Naive thymus-derived CD8-positive, alpha-beta T cell (primary cell): ENCODE data around the gene ELAC1. TPM values are rescaled to one million over a fixed set of nuclear protein-coding genes. Genes with fewer than 3 reads are reported as not detected.
A peak's percentile ranks its signal among the peaks of the same experiment; 100 is the strongest.

Experiments used
- ATAC-seq, 2 donors: fragments of 150-1000 bp; cut with Tn5 transposase in 1 of 2; sonication (Bioruptor Pico), chemical (Tn5 transposase) in 1 of 2; 1 replicate in 1 of 2; 2 replicates in 1 of 2; pipeline ENCODE4 v1.10.0; 2021; ENCODE audit warnings: mild to moderate bottlenecking in 2 of 2, moderate library complexity in 2 of 2
- POLR2A ChIA-PET: fragments of 350-600 bp; sonication (Branson Sonifier 250); formaldehyde crosslinking; loops from one replicate; lab custom pipeline; 2021; ENCODE audit warnings: antibody characterized with exemption; lab: Charles Lee
- DNase-seq, 10 donors: peaks; one replicate each; pipeline versions ENCODE4 v3.0.0 to v3.0.0-alpha.2; 2020 to 2022
- H3K27ac Mint-ChIP-seq, 10 donors: one replicate each; pipeline ENCODE4 v1.8.0; 2020 to 2022; ENCODE audit warnings: mild to moderate bottlenecking in 10 of 10, mixed read lengths in 10 of 10, moderate library complexity in 4 of 10, inconsistent platforms in 1 of 10
- H3K27me3 Mint-ChIP-seq, 5 donors: one replicate each; pipeline ENCODE4 v1.8.0; 2021 to 2022; ENCODE audit warnings: mixed read lengths in 5 of 5
- H3K36me3 Mint-ChIP-seq, 3 donors: one replicate each; pipeline ENCODE4 v1.8.0; 2020 to 2022; ENCODE audit warnings: mixed read lengths in 3 of 3, mild to moderate bottlenecking in 2 of 3, inconsistent platforms in 1 of 3
- H3K4me1 Mint-ChIP-seq, 4 donors: one replicate each; pipeline ENCODE4 v1.8.0; 2021 to 2022; ENCODE audit warnings: mixed read lengths in 4 of 4
- H3K4me3 Mint-ChIP-seq, 10 donors: one replicate each; pipeline ENCODE4 v1.8.0; 2020 to 2022; ENCODE audit warnings: mild to moderate bottlenecking in 10 of 10, mixed read lengths in 10 of 10, moderate library complexity in 6 of 10, inconsistent platforms in 1 of 10
- H3K9me3 Mint-ChIP-seq, 9 donors: one replicate each; pipeline ENCODE4 v1.8.0; 2020 to 2022; ENCODE audit warnings: mixed read lengths in 9 of 9, mild to moderate bottlenecking in 3 of 9, inconsistent platforms in 1 of 9, moderate library complexity in 1 of 9
- polyA plus RNA-seq, 3 donors: library from polyadenylated mRNA; unstranded; fragments of 300-500 nt; fragmentation: Illumina TruSeq; gene quantifications; one replicate each; pipeline ENCODE4 v1.2.3, GENCODE V29; 2021
- total RNA-seq, 8 experiments: library from RNA in 2 of 8; stranded (reverse) in 2 of 8; gene quantifications; one replicate each; pipeline ENCODE4 v1.2.3 and lab custom pipeline; 2021 to 2026

The ELAC1 gene, protein sequence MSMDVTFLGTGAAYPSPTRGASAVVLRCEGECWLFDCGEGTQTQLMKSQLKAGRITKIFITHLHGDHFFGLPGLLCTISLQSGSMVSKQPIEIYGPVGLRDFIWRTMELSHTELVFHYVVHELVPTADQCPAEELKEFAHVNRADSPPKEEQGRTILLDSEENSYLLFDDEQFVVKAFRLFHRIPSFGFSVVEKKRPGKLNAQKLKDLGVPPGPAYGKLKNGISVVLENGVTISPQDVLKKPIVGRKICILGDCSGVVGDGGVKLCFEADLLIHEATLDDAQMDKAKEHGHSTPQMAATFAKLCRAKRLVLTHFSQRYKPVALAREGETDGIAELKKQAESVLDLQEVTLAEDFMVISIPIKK
- 10 to 100 TPM; 14.3 to 17.9 TPM for total RNA-seq
- 10 to 100 TPM; 12.6 to 19.9 (median 15.0) TPM for polyA plus RNA-seq
- 4.9 to 9.9 (median 6.9) reads per million in 6 experiments for total RNA-seq (lab: John Stamatoyannopoulos, UW)

DNA sequence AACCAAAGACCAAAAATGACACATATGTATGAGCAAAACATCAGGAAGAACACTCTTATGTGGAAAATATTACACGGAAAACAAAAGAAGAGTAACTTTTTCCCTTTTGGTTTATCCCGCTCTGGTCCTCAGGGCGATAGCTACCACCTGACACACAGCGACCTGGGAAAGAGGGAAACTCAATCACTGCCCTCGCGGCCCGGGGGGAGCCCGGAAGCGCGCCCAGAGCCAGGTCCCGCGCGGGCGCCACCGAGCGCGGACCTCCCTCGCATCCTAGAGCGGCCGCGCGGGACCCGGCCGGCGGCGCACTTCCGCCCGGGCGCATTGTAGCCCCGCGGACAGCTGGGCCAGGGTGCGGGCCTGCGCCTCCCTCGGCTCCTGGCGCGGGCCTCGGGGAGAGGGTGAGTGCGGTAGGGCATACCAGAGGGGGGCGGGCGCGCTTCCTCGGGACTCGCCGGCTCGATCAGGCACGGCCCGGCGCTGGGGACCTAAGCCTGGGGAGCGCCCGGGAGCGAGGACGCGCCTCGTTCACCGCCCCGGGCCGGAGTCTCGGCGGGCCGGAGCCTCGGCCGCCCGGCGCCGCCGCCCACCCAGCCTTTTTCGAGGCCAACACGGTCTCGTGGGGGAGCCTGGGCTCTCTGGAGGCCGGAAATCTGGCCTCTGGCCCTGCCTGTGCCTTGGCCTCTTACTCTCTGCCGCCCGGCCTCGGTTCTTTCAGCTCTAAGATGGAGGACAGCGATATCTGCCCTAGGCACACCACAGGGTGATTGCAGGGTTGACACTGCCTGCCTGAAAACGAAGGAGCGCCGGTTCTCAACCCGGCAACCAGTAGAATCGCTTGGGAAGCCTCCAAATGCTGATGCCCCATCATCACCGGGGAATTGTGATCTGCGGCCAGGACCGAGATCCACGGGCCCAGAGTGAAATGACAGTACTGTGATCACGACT, at the start of gene ELAC1:
Gene ELAC1, plus strand, starts transcription at position 327 of the 948 bp plus-strand sequence. CDS start 6,365 bp downstream, outside the sequence.
- H3K4me3 Mint-ChIP-seq = peak within 1 kb of the TSS; percentile 72 to 97 (median 94)
- peak within 1 kb of the TSS; percentile 61 to 98 (median 96) for H3K27ac Mint-ChIP-seq
- peaks cover 8 to 15% (median 11%) of the 10 kb centered on the region in 9 donors for H3K9me3 Mint-ChIP-seq
- H3K27me3 Mint-ChIP-seq = no peaks in the 10 kb centered on the region
- peaks cover 0 to 11% (median 9%) of the 10 kb centered on the region in 3 donors for H3K36me3 Mint-ChIP-seq
- H3K4me1 Mint-ChIP-seq = peaks cover 16 to 32% (median 25%) of the 10 kb centered on the region in 4 donors
- POLR2A ChIA-PET = interaction anchor here (0.6 to 4.6 kb wide), 17 partner anchors 9 to 686 kb away, joined by 3 to 84 read pairs (median 4); partner anchors contain the start of genes MBD1, ME2, MEX3C and MRO
- ATAC-seq (peak; percentile 87 to 89), DNase-seq (peak; percentile 32 to 75 (median 62))

DNA sequence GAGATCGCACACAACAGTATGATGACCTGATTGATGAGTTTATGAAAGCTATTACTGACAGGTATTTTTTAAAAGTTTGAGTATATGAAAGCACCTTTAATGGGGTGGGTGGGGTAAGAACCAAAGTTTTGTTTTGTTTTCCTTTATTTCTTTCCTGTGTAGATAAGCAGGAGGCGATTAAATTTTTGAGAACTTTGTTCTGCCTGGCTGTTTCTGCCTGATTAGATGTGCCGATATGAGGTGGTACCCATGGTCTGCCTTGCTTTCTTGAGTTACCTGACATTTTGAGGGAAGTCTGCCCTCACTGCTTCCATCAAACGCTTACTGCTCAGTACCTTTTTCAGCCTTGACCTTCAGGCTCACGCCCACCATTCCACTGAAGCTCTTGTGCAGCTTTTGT, 49.7 kb upstream of the ELAC1 start:
- H3K27ac Mint-ChIP-seq = peak overlapping the region in 3 of 10 donors; percentile 4 to 60 (median 17)
- no peaks in the 10 kb centered on the region for H3K27me3 Mint-ChIP-seq
- no peak overlapping the region for H3K4me3 Mint-ChIP-seq
- H3K9me3 Mint-ChIP-seq = no peaks in the 10 kb centered on the region
- POLR2A ChIA-PET = interaction anchor here (0.6 kb wide), 1 partner anchor 43 kb away, joined by 5 read pairs; no protein-coding TSS in a partner anchor
- DNase-seq = no peak
- no peak for ATAC-seq
- peaks cover 2 to 5% (median 4%) of the 10 kb centered on the region in 4 donors for H3K4me1 Mint-ChIP-seq
- peaks cover 14 to 86% (median 35%) of the 10 kb centered on the region in 3 donors for H3K36me3 Mint-ChIP-seq

DNA sequence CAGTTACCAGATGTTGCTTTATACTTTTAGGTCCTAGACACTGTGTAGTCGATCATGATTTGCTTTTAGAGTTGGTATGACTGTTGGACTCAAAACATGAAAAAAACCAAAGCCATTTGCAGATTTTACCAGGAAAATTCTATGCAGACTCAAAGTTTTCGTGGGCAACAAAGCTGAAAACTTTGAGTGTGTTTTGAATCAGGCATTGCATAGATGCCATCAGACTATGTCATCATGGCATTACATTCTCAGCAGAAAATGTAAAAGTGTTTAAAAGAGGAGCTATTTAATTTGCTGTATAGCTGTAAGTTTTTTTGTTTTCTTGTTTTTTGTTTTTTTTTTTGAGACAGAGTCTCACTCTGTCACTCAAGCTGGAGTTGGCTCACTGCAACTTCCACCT, 43.5 kb upstream of the ELAC1 start:
- no peaks in the 10 kb centered on the region for H3K4me1 Mint-ChIP-seq
- no peak overlapping the region for H3K4me3 Mint-ChIP-seq
- H3K36me3 Mint-ChIP-seq = peaks cover 17 to 93% (median 51%) of the 10 kb centered on the region in 3 donors
- H3K9me3 Mint-ChIP-seq = peaks cover 0 to 9% (median 2%) of the 10 kb centered on the region in 9 donors
- DNase-seq (no peak), ATAC-seq (no peak)
- H3K27me3 Mint-ChIP-seq = no peaks in the 10 kb centered on the region
- POLR2A ChIA-PET = no interaction called here
- H3K27ac Mint-ChIP-seq = no peak overlapping the region

DNA sequence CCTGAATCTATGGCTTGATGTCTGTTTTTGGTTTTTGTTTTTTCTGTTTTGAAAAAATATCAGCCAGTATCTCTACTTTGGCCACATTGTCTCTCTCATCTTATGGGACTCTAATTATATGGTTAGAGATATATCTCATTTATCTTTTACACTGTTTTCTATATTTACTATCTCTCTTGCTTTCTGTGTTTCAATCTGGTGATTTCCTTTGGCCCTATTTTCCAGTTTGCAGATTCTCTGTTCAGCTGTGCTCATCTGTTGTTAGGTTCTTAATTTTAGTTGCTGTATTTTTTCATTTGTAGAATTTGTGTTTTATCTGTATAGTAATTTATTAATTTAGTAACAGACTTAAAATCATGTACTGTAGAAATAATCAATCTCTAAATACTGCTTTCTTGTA, 41.3 kb upstream of the ELAC1 start:
- H3K27me3 Mint-ChIP-seq = no peaks in the 10 kb centered on the region
- H3K27ac Mint-ChIP-seq = no peak overlapping the region
- no peak overlapping the region for H3K4me3 Mint-ChIP-seq
- no peaks in the 10 kb centered on the region for H3K4me1 Mint-ChIP-seq
- DNase-seq (no peak), ATAC-seq (no peak)
- POLR2A ChIA-PET = no interaction called here
- peaks cover 0 to 9% (median 2%) of the 10 kb centered on the region in 9 donors for H3K9me3 Mint-ChIP-seq
- peaks cover 15 to 83% (median 48%) of the 10 kb centered on the region in 3 donors for H3K36me3 Mint-ChIP-seq

DNA sequence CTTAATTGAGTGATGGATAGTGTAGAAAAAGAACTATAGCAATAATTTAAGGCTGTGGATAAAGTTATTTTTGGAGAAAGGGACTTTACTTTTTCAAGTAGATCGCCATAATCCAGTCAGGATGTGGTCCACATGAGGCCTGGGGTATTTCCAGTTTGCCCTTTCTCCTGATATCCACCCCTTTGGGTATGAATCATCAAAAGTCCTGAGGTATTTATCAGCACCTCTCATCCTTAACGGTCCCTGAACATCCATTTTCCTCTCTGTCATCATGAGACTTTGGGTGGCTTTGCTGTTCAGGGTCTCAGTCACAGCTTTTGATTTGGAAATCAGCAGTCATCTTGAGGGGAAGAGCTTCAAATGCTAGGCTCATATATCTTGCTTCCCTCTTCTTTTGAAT, 39.3 kb upstream of the ELAC1 start:
- H3K27ac Mint-ChIP-seq = no peak overlapping the region
- POLR2A ChIA-PET = interaction anchor here (0.7 kb wide), 1 partner anchor 41 kb away, joined by 3 read pairs; no protein-coding TSS in a partner anchor
- H3K4me3 Mint-ChIP-seq = no peak overlapping the region
- no peaks in the 10 kb centered on the region for H3K4me1 Mint-ChIP-seq
- H3K9me3 Mint-ChIP-seq = peaks cover 0 to 9% (median 2%) of the 10 kb centered on the region in 9 donors
- DNase-seq (no peak), ATAC-seq (no peak)
- H3K27me3 Mint-ChIP-seq = no peaks in the 10 kb centered on the region
- H3K36me3 Mint-ChIP-seq = peaks cover 14 to 79% (median 38%) of the 10 kb centered on the region in 3 donors

DNA sequence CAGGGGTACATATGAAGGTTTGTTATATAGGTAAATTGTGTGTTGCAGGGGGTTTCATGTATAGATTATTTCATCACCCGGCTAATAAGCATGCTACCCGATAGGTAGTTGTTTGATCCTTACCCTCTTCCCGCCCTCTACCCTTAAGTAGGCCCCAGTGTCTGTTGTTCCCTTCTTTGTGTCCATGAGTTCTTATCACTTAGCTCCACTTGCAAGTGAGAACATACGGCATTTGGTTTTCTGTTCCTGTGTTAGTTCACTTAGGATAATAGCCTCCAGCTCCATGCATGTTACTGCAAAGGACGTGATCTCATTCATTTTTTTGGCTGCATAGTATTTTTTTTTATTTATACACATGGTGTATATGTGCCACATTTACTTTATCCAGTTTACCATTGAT, 34.2 kb upstream of the ELAC1 start:
- Mint-ChIP-seq H3K9me3 (no peaks in the 10 kb centered on the region), H3K4me3 (no peak overlapping the region), H3K27me3 (no peaks in the 10 kb centered on the region), H3K36me3 (peaks cover 0 to 65% (median 3%) of the 10 kb centered on the region in 3 donors), H3K27ac (no peak overlapping the region), H3K4me1 (peaks cover 0 to 8% (median 0%) of the 10 kb centered on the region in 4 donors)
- POLR2A ChIA-PET = interaction anchor here (0.9 kb wide), 1 partner anchor 18 kb away, joined by 7 read pairs; no protein-coding TSS in a partner anchor
- DNase-seq = no peak
- ATAC-seq = no peak

DNA sequence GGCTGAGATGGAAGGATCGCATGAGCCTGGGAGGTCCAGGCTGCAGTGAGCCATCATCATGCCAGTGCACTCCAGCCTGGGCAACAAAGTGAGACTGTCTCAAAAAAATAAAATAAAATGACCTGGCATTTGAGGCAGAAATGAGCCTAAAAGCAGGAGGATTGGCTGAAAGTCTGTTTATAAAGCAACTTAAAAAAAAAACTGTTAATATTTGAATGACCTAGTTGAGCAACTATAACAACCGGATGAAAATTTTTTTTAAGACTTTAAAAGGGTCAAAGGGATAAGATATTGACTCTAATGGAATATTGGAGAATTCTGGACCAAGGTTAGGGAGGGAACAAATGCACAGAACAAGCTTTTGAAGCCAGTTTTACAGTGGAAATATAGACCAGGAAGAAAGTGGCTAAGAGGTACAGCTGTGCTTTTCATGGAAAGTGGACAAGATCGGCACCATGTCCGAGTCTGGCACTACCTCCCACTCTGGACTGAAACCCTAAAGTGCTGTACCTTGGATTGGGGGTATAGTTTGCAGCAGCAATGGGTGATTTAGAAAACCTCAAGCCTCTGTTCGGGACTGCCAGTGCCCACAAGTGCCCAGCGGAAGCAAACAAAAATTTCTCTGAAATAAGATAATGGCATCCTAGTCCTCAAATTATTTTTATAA, 33.2 kb upstream of the ELAC1 start:
- Mint-ChIP-seq H3K9me3 (no peaks in the 10 kb centered on the region), H3K4me1 (peaks cover 0 to 8% (median under 1%) of the 10 kb centered on the region in 4 donors), H3K27me3 (no peaks in the 10 kb centered on the region), H3K27ac (peak overlapping the region in 4 of 10 donors; percentile 7 to 77 (median 42)), H3K4me3 (no peak overlapping the region), H3K36me3 (peaks cover 0 to 64% (median 3%) of the 10 kb centered on the region in 3 donors)
- no peak for DNase-seq
- POLR2A ChIA-PET = interaction anchor here (0.6 kb wide), 1 partner anchor 95 kb away, joined by 4 read pairs; the partner anchor contains the start of gene SMAD4
- no peak for ATAC-seq

DNA sequence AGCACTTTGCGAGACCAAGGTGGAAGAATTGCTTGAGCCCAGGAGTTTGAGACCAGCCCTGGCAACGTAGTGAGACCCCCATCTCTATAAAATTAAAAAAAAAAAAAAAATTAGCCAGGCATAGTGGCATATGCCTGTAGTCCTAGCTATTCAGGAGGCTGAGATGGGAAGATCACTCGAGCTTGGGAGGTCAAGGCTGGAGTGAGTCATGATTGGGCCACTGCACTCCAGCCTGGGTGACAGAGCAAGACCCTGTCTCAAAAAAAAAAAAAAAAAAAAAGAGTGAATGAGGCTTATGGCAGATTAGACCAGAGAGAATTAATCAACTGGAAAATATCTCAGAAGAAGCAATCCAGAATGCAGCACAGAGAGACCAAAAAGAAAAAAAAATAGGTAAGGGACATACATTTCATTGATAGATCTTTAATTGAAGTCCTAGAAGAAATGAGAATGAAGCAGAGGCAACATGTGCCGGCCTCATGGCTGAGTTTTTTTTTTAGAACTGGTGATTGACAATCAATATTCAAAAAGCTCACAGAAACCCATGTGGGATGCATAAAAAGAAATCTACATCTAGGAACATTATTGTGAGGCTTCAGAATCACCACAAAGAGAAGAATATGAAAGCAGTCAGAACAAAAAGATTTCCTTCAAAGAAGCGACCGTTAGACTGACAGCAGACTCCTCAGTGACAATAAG, 32.2 kb upstream of the ELAC1 start:
- H3K4me3 Mint-ChIP-seq = no peak overlapping the region
- no peak for ATAC-seq
- peak overlapping the region in 7 of 10 donors; percentile 25 to 77 (median 65) for H3K27ac Mint-ChIP-seq
- POLR2A ChIA-PET = no interaction called here
- no peaks in the 10 kb centered on the region for H3K27me3 Mint-ChIP-seq
- peaks cover 0 to 8% (median under 1%) of the 10 kb centered on the region in 4 donors for H3K4me1 Mint-ChIP-seq
- peaks cover 0 to 65% (median 10%) of the 10 kb centered on the region in 3 donors for H3K36me3 Mint-ChIP-seq
- no peaks in the 10 kb centered on the region for H3K9me3 Mint-ChIP-seq
- no peak for DNase-seq

DNA sequence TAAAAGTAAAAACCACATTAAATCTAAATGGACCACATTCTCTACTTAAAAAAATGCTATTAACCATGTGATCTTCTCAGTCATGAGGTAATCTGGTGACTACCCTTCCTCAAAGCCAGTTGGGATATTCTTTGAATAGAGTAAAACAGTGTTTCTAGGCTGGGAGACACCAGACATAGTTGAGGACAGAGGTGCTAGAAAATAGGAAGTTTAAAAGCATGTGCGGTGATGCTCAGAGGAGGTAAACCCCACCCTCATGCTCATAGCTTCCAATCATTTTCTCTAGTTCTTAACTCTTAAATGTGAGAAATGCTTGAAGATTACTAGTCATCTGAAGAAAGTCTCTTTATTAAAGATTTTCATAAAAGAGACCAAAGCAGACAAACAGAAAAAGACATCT, 30.7 kb upstream of the ELAC1 start:
- Mint-ChIP-seq H3K9me3 (no peaks in the 10 kb centered on the region), H3K27ac (peak overlapping the region in 6 of 10 donors; percentile 13 to 90 (median 54)), H3K27me3 (no peaks in the 10 kb centered on the region), H3K36me3 (peaks cover 0 to 68% (median 11%) of the 10 kb centered on the region in 3 donors), H3K4me1 (peaks cover 0 to 8% (median under 1%) of the 10 kb centered on the region in 4 donors), H3K4me3 (no peak overlapping the region)
- ATAC-seq (no peak), DNase-seq (no peak)
- POLR2A ChIA-PET = no interaction called here

DNA sequence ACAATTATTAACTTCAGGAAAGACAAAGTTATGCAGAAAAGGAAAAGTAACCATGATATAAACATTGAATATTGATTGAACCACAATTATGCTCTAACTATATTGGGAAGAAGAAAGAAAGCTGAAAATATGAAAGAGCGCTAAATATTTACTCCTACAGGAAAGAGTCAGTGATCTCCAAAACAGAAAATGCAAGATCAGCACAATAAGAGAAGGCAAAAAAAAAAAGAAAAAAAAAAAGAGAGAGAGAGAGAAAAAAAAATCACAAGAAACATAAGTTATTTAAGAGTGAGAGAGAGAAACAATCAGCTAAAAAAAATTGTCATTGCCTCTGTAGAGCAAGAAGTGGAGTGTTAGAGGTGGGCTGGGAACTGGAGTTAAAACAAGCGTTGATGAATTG, 28.9 kb upstream of the ELAC1 start:
- DNase-seq (no peak), ATAC-seq (no peak)
- POLR2A ChIA-PET = no interaction called here
- peak overlapping the region in 7 of 10 donors; percentile 5 to 67 (median 39) for H3K27ac Mint-ChIP-seq
- H3K9me3 Mint-ChIP-seq = no peaks in the 10 kb centered on the region
- H3K36me3 Mint-ChIP-seq = peaks cover 0 to 64% (median 11%) of the 10 kb centered on the region in 3 donors
- peaks cover 0 to 10% (median under 1%) of the 10 kb centered on the region in 4 donors for H3K4me1 Mint-ChIP-seq
- no peaks in the 10 kb centered on the region for H3K27me3 Mint-ChIP-seq
- no peak overlapping the region for H3K4me3 Mint-ChIP-seq

DNA sequence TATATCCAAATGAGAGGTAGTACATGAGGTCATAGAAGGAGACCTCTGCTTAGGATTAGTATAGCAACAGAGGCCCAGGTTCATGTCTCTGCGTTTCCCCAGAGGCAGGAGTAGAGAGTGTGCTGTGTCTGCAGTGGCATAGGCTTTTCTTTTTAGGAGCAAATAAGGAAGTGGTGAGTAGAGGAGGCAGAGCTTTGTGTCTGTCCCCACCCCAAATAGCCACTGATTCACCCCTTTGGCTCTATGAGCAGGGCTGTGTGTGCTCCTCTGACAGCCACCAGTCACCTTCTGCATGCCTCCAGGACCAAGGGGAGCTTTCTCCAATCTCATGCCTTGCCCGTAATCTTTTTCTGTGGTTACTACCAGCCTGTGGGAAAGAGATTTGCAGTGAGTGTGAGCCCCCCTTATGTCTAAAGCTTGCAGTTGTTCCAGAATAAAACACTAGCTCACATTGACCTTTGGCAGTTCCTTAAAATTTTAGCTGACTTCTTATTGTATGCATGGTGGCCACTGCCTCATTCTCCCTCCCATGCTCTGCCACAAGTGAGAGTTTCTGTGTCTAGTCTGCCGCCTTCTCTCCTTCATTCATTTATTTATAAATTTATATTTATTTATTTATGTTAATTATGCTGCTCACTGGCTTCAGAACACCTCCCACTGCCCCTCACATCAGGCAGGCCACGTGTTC, 23.5 kb upstream of the ELAC1 start:
- ATAC-seq (no peak), DNase-seq (no peak)
- no peaks in the 10 kb centered on the region for H3K9me3 Mint-ChIP-seq
- H3K36me3 Mint-ChIP-seq = peaks cover 0 to 67% (median 21%) of the 10 kb centered on the region in 3 donors
- POLR2A ChIA-PET = interaction anchor here (0.6 kb wide), 1 partner anchor 10 kb away, joined by 3 read pairs; no protein-coding TSS in a partner anchor
- peaks cover 0 to 2% (median 0%) of the 10 kb centered on the region in 4 donors for H3K4me1 Mint-ChIP-seq
- no peaks in the 10 kb centered on the region for H3K27me3 Mint-ChIP-seq
- H3K4me3 Mint-ChIP-seq = no peak overlapping the region
- peak overlapping the region in 4 of 10 donors; percentile 1 to 81 (median 46) for H3K27ac Mint-ChIP-seq
